NT2/D1 (cell line): Measurements from ENCODE around the gene FBL.

Experiments used
- SUZ12 ChIP-seq: IDR thresholded peaks from 2 replicates; pipeline ENCODE4 v1.6.1; 2011; ENCODE audit not compliant: insufficient read length, insufficient read depth; ENCODE audit errors: extremely low read depth
- YY1 ChIP-seq: IDR thresholded peaks from 2 replicates; pipeline ENCODE4 v1.6.1; 2011; ENCODE audit not compliant: insufficient read length, insufficient read depth

DNA sequence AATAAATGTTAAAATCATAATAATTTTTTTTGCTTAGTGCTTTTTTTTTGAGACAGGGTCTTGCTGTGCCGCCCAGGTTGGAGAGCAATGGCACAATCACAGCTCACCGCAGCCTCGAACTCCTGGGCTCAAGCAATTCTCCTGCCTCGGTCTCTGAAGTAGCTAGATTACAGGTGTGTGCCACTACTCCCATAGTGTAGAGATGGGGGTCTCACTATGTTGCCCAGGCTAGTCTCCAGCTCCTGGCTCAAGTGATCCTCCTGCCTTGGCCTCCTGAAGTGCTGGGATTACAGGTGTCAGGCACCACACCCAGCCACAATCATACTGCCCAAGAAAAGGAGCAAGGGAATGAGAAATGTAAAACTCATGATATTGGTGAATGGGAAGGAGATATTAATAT is 5.1 kb downstream of the FBL start:
- TF ChIP-seq YY1 (no peak), SUZ12 (no peak)
